H1 (cell line): ENCODE measurements around the gene SLC6A6. TPM values are rescaled to one million over a fixed set of nuclear protein-coding genes. Genes with fewer than 3 reads are reported as not detected.

ENCODE experiments used
- CTCF ChIA-PET: fragments of 300-600 bp; sonication (Branson Sonifier 250); formaldehyde crosslinking; loops from one replicate; lab custom pipeline; 2021; ENCODE audit not compliant: partially characterized antibody; lab: Charles Lee
- POLR2A ChIA-PET: fragments of 300-600 bp; sonication (Branson Sonifier 250); formaldehyde crosslinking; loops from one replicate; lab custom pipeline; 2021; ENCODE audit warnings: inconsistent platforms; ENCODE audit not compliant: partially characterized antibody; lab: Charles Lee
- DNase-seq, 2 experiments: peaks; one replicate each; pipeline versions ENCODE4 v3.0.0 to v3.0.0-alpha.2; 2010 to 2022; ENCODE audit warnings: low spot score in 2 of 2, low read depth in 1 of 2, mixed read lengths in 1 of 2
- FAIRE-seq: peaks from 2 replicates; lab custom pipeline; 2011; peaks lifted over from hg19 to GRCh38; lab: Jason Lieb, UNC
- H2AFZ ChIP-seq: 2 replicates; pipeline ENCODE4 v1.8.1; 2012; ENCODE audit warnings: low read length, inconsistent platforms
- H2AK5ac ChIP-seq: 2 replicates; pipeline ENCODE4 v1.6.1; 2013; ENCODE audit warnings: low read depth, low read length
- H2BK120ac ChIP-seq: replicated peaks from 2 replicates; pipeline ENCODE3; 2013; ENCODE audit warnings: low read depth, low read length, inconsistent platforms
- H2BK12ac ChIP-seq: 2 replicates; pipeline ENCODE4 v1.6.1; 2013; ENCODE audit warnings: low read depth, low read length
- H2BK15ac ChIP-seq: 2 replicates; pipeline ENCODE4 v1.6.1; 2013; ENCODE audit warnings: low read length
- H2BK20ac ChIP-seq: 2 replicates; pipeline ENCODE4 v1.6.1; 2013; ENCODE audit warnings: low read length
- H2BK5ac ChIP-seq: 2 replicates; pipeline ENCODE4 v1.6.1; 2013; ENCODE audit warnings: low read depth, low read length
- H3K14ac ChIP-seq: 2 replicates; pipeline ENCODE4 v1.6.1; 2013; ENCODE audit warnings: inconsistent platforms; ENCODE audit not compliant: insufficient read length
- H3K18ac ChIP-seq: 2 replicates; pipeline ENCODE4 v1.6.1; 2013; ENCODE audit warnings: low read length; ENCODE audit errors: extremely low read depth
- H3K23ac ChIP-seq: 2 replicates; pipeline ENCODE4 v1.6.1; 2013; ENCODE audit warnings: inconsistent platforms; ENCODE audit not compliant: insufficient read length
- H3K23me2 ChIP-seq: 2 replicates; pipeline ENCODE4 v1.6.1; 2013; ENCODE audit warnings: low read depth, low read length
- H3K27ac ChIP-seq: 2 replicates; pipeline ENCODE4 v1.6.1; 2011; ENCODE audit warnings: low read depth, low read length, inconsistent platforms
- H3K27me3 ChIP-seq, 4 experiments: replicated peaks in 1 of 4; 1 replicate in 1 of 4; 2 replicates in 3 of 4; pipeline versions ENCODE4 v1.6.1 to v1.8.1; 2011 to 2013; ENCODE audit warnings: low read length in 3 of 4, mild to moderate bottlenecking in 3 of 4, inconsistent platforms in 2 of 4, mixed read lengths in 2 of 4, moderate library complexity in 1 of 4; ENCODE audit not compliant: control insufficient read depth in 3 of 4, insufficient read depth in 3 of 4; ENCODE audit errors: extremely low read depth in 1 of 4
- H3K36me3 ChIP-seq, 4 experiments: 2 replicates each; pipeline versions ENCODE4 v1.6.1 to v1.8.1; 2011 to 2013; ENCODE audit warnings: mild to moderate bottlenecking in 4 of 4, low read length in 3 of 4, moderate library complexity in 2 of 4, control low read depth in 1 of 4, inconsistent platforms in 1 of 4; ENCODE audit not compliant: insufficient read depth in 4 of 4, control insufficient read depth in 2 of 4
- H3K4ac ChIP-seq: replicated peaks from 2 replicates; pipeline ENCODE3; 2013; ENCODE audit warnings: low read length, low read depth, mixed read lengths, inconsistent platforms; ENCODE audit not compliant: insufficient read length
- H3K4me1 ChIP-seq, 4 experiments: replicated peaks in 1 of 4; 1 replicate in 1 of 4; 2 replicates in 3 of 4; pipeline versions ENCODE4 v1.6.1 to v1.8.1; 2011 to 2013; ENCODE audit warnings: low read length in 3 of 4, inconsistent platforms in 2 of 4, mixed read lengths in 1 of 4; ENCODE audit not compliant: insufficient read depth in 4 of 4, control insufficient read depth in 3 of 4
- H3K4me2 ChIP-seq, 2 experiments: 2 replicates each; pipeline versions ENCODE4 v1.6.1 to v1.8.1; 2011 to 2013; ENCODE audit warnings: low read depth in 2 of 2, low read length in 2 of 2, control low read depth in 1 of 2, inconsistent platforms in 1 of 2, mild to moderate bottlenecking in 1 of 2; ENCODE audit not compliant: insufficient read depth in 1 of 2
- H3K4me3 ChIP-seq, 4 experiments: fragments of 200-600, 300-600 bp in 1 of 4; sonication (generic), shearing (Covaris generic), sonication (Bioruptor Twin) in 1 of 4; 2 replicates each; pipeline versions ENCODE4 v1.5.1 to v1.8.1; 2011 to 2016; ENCODE audit warnings: low read length in 4 of 4, low read depth in 3 of 4, control low read depth in 2 of 4, inconsistent platforms in 2 of 4, mild to moderate bottlenecking in 2 of 4, mixed read lengths in 1 of 4, moderate library complexity in 1 of 4; ENCODE audit not compliant: insufficient read depth in 2 of 4; ENCODE audit errors: extremely low read depth in 1 of 4
- H3K56ac ChIP-seq: replicated peaks from 2 replicates; pipeline ENCODE3; 2013; ENCODE audit warnings: low read depth, mild to moderate bottlenecking, mixed read lengths, low read length, inconsistent platforms; ENCODE audit not compliant: insufficient read length
- H3K79me1 ChIP-seq: 2 replicates; pipeline ENCODE4 v1.6.1; 2013; ENCODE audit warnings: low read depth, low read length, control low read depth
- H3K79me2 ChIP-seq, 2 experiments: 2 replicates each; pipeline versions ENCODE4 v1.6.1 to v1.8.1; 2012 to 2013; ENCODE audit warnings: low read length in 2 of 2, mild to moderate bottlenecking in 2 of 2, inconsistent platforms in 1 of 2; ENCODE audit not compliant: insufficient read depth in 2 of 2, control insufficient read depth in 1 of 2
- H3K9ac ChIP-seq, 4 experiments: replicated peaks in 1 of 4; 1 replicate in 1 of 4; 2 replicates in 3 of 4; pipeline versions ENCODE4 v1.6.1 to v1.8.1; 2011 to 2013; ENCODE audit warnings: low read depth in 3 of 4, low read length in 3 of 4, control low read depth in 2 of 4, mild to moderate bottlenecking in 2 of 4, moderate library complexity in 2 of 4, inconsistent platforms in 1 of 4; ENCODE audit errors: extremely low read depth in 1 of 4
- H3K9me3 ChIP-seq, 2 experiments: 2 replicates each; pipeline versions ENCODE4 v1.6.1 to v1.8.1; 2012 to 2013; ENCODE audit warnings: mild to moderate bottlenecking in 2 of 2, moderate library complexity in 2 of 2, control low read depth in 1 of 2, inconsistent platforms in 1 of 2, low read depth in 1 of 2, low read length in 1 of 2, mixed read lengths in 1 of 2; ENCODE audit not compliant: insufficient read depth in 2 of 2
- H4K20me1 ChIP-seq, 2 experiments: replicated peaks in 1 of 2; 2 replicates each; pipeline versions ENCODE3 to v1.8.1; 2011 to 2013; ENCODE audit warnings: inconsistent platforms in 2 of 2, low read length in 2 of 2, mild to moderate bottlenecking in 1 of 2; ENCODE audit not compliant: insufficient read depth in 2 of 2, control insufficient read depth in 1 of 2
- H4K5ac ChIP-seq: 2 replicates; pipeline ENCODE4 v1.6.1; 2013; ENCODE audit warnings: low read length, low read depth, mixed read lengths, inconsistent platforms; ENCODE audit not compliant: insufficient read length
- H4K8ac ChIP-seq: 2 replicates; pipeline ENCODE4 v1.8.0; 2013; ENCODE audit warnings: mild to moderate bottlenecking, moderate library complexity, low read length, inconsistent platforms; ENCODE audit not compliant: insufficient read depth; ENCODE audit errors: extremely low read depth
- H4K91ac ChIP-seq: replicated peaks from 2 replicates; pipeline ENCODE3; 2013; ENCODE audit warnings: low read length, mixed read lengths, inconsistent platforms; ENCODE audit not compliant: insufficient read length
- ASH2L ChIP-seq: fragments of 200-600, 300-600 bp; sonication (generic); IDR thresholded peaks from one replicate; pipeline ENCODE4 v1.7.1; 2017; ENCODE audit warnings: low read length
- BCL11A ChIP-seq, 2 experiments: IDR thresholded peaks; one replicate each; pipeline ENCODE4 v1.6.1; 2011; ENCODE audit warnings: low read depth in 2 of 2, low read length in 2 of 2, mild to moderate bottlenecking in 2 of 2
- JUN ChIP-seq: IDR thresholded peaks from 2 replicates; pipeline ENCODE4 v1.6.1; 2011; ENCODE audit warnings: low read depth, mild to moderate bottlenecking, improper control_type of control experiment, low read length
- KDM4A ChIP-seq: IDR thresholded peaks from one replicate; pipeline ENCODE4 v1.7.1; 2012; ENCODE audit warnings: low read depth, mild to moderate bottlenecking, moderate library complexity, low read length, inconsistent platforms; ENCODE audit not compliant: severe bottlenecking
- NRF1 ChIP-seq: IDR thresholded peaks from 2 replicates; pipeline ENCODE4 v1.6.1; 2011; ENCODE audit warnings: mild to moderate bottlenecking, low read depth, low read length, improper control_type of control experiment
- RFX5 ChIP-seq: IDR thresholded peaks from 2 replicates; pipeline ENCODE4 v1.6.1; 2011; ENCODE audit warnings: low read depth, low read length, improper control_type of control experiment, borderline replicate concordance
- SP4 ChIP-seq: IDR thresholded peaks from 2 replicates; pipeline ENCODE4 v1.6.1; 2012; ENCODE audit warnings: low read length, inconsistent platforms
- SRF ChIP-seq: IDR thresholded peaks from 2 replicates; pipeline ENCODE4 v1.6.1; 2011; ENCODE audit warnings: mild to moderate bottlenecking, low read depth, low read length, moderate library complexity
- SUZ12 ChIP-seq: fragments of 200-600 bp; sonication (generic); IDR thresholded peaks from 2 replicates; pipeline ENCODE4 v1.6.1; 2012; ENCODE audit warnings: mild to moderate bottlenecking, inconsistent platforms, low read length, moderate library complexity, mixed read lengths
- TAF7 ChIP-seq: optimal IDR thresholded peaks from 2 replicates; pipeline ENCODE3; 2011; ENCODE audit warnings: low read depth, mild to moderate bottlenecking, inconsistent platforms, low read length, moderate library complexity, borderline replicate concordance
- USF2 ChIP-seq: IDR thresholded peaks from 2 replicates; pipeline ENCODE4 v1.6.1; 2011; ENCODE audit warnings: low read length, improper control_type of control experiment
- WGBS, 2 experiments: shearing (Covaris generic) in 1 of 2; methylation state at CpG; one replicate each; pipeline versions ENCODE4 v1.1.6 to v1.1.7; 2013 to 2015; ENCODE audit warnings: low lambda C conversion rate in 2 of 2, mixed read lengths in 2 of 2, inconsistent platforms in 1 of 2, low coverage in 1 of 2, missing lambda C conversion rate in 1 of 2; ENCODE audit not compliant: insufficient replicate concordance in 2 of 2, insufficient coverage in 1 of 2, insufficient read length in 1 of 2; ENCODE audit errors: extremely low coverage in 1 of 2, missing lambda C conversion rate in 1 of 2; 5-methylcytosine and 5-hydroxymethylcytosine counted together
- polyA plus RNA-seq, 7 experiments: library from polyadenylated mRNA; depleted of rRNA in 3 of 7; stranded (reverse) in 5 of 7; unstranded in 2 of 7; fragments of >200 nt in 5 of 7; fragments of 200-250 nt in 2 of 7; gene quantifications; 1 replicate in 5 of 7; 2 replicates in 1 of 7; 4 replicates in 1 of 7; pipeline versions ENCODE4 v1.2.1 to v1.2.3, GENCODE V29; 2011 to 2013; ENCODE audit warnings: missing spikeins in 2 of 7, mixed read lengths in 2 of 7
- total RNA-seq: library from RNA; stranded (reverse); fragmentation: NEBNext Ultra II Directional; extraction: Animal tissue kit (Norgen Biotek cat#: 25700); gene quantifications from 2 replicates; pipeline ENCODE4 v1.2.1, GENCODE V29; 2021

The SLC6A6 gene
- total and polyA plus RNA-seq, 2 of the 8 experiments (the other 6 are each of a cell fraction or from before 2014, with no cell fraction given), result 66.2 to 144 TPM

- no peaks in the 10 kb centered on the region for H4K20me1 ChIP-seq
- no peak overlapping the region for H2BK20ac ChIP-seq
- no peak for FAIRE-seq
- H4K91ac ChIP-seq, result no peak overlapping the region
- H3K9me3 ChIP-seq, result no peaks in the 10 kb centered on the region
- no peak overlapping the region for H3K4ac ChIP-seq
- H2AK5ac ChIP-seq, result no peak overlapping the region
- CTCF ChIA-PET, result interaction anchor here (0.8 to 1.5 kb wide), 6 partner anchors 9 to 114 kb away, joined by 3 to 4 read pairs (median 4); no protein-coding TSS in a partner anchor
- H3K23ac ChIP-seq, result no peak overlapping the region
- no peak overlapping the region for H3K27ac ChIP-seq
- no peak overlapping the region for H3K4me3 ChIP-seq
- POLR2A ChIA-PET, result interaction anchor here (0.6 kb wide), 1 partner anchor 15 kb away, joined by 3 read pairs; no protein-coding TSS in a partner anchor
- H3K56ac ChIP-seq, result no peak overlapping the region
- no peaks in the 10 kb centered on the region; a peak in 2 of 7 replicates for H3K4me1 ChIP-seq
- H3K4me2 ChIP-seq, result no peak overlapping the region
- no peaks in the 10 kb centered on the region for H3K79me1 ChIP-seq
- no peak overlapping the region for H3K14ac ChIP-seq
- no peak overlapping the region for H2BK5ac ChIP-seq
- no peak overlapping the region for H2BK15ac ChIP-seq
- H3K27me3 ChIP-seq, result no peaks in the 10 kb centered on the region
- H2AFZ ChIP-seq, result no peak overlapping the region
- H3K79me2 ChIP-seq, result no peaks in the 10 kb centered on the region
- WGBS, 2 experiments, result 94% methylated on average over 30 of the region's 31 CpGs; no CpG with 5 or more reads in 1 of the 2 experiments
- H3K9ac ChIP-seq, result no peak overlapping the region
- H4K8ac ChIP-seq, result no peak overlapping the region
- no peaks in the 10 kb centered on the region for H3K23me2 ChIP-seq
- no peak for DNase-seq
- no peak overlapping the region for H3K18ac ChIP-seq
- no peak overlapping the region for H4K5ac ChIP-seq
- H2BK12ac ChIP-seq, result no peak overlapping the region
- H3K36me3 ChIP-seq, result peaks cover 0 to 4% (median 0%) of the 10 kb centered on the region in 4 experiments; a peak in 2 of 8 replicates
- H2BK120ac ChIP-seq, result no peak overlapping the region
- TF ChIP-seq USF2 (no peak), TAF7 (no peak), SRF (no peak), SP4 (no peak), RFX5 (no peak), BCL11A (IDR thresholded peaks at IDR 0.05; ENCODE audit: low read depth in 2 of 2, low read length in 2 of 2) (no peak), NRF1 (no peak), SUZ12 (no peak), ASH2L (no peak), JUN (no peak), KDM4A (no peak)
These were observed 90.8 kb downstream of the SLC6A6 start for GRCh38 chr3:14492948-14493881.
